Measurements from ENCODE around the gene MTG2. TPM values are rescaled to one million over a fixed set of nuclear protein-coding genes. Genes with fewer than 3 reads are reported as not detected.

MTG2 gene
- total RNA-seq, 1 donor from 2014 or later, result 13.3 TPM

DNA sequence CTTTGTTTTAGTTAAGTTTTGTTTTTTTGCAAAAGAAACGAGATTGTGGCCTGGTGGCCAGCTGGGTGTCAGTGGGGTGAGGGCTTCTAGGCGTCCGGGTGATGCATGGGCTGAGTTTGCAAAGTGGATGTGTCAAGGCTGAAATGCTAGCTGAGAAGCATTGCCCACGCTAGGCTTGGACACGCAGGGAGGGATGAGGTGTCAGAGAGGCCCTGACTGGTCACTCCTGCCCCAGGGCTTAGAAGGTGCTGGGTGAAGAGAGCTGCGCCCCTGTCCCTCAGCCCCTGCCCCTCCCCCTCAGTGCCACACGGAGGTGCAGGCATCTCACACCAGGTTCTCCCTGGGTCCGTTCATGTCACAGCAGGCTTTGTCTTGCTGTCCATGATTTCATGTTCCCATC lies 63.6 kb downstream of the MTG2 start:
- Histone ChIP-seq H3K9me3 (no peaks in the 10 kb centered on the region), H3K27me3 (no peaks in the 10 kb centered on the region), H3K27ac (no peak overlapping the region), H3K4me1 (peaks cover 71% of the 10 kb centered on the region), H3K36me3 (peaks cover 0 to 12% of the 10 kb centered on the region in 2 donors), H3K4me3 (no peak overlapping the region)
- intact Hi-C loops (cut with DNase I), result no loop called here
- TF ChIP-seq, protein P1, sequence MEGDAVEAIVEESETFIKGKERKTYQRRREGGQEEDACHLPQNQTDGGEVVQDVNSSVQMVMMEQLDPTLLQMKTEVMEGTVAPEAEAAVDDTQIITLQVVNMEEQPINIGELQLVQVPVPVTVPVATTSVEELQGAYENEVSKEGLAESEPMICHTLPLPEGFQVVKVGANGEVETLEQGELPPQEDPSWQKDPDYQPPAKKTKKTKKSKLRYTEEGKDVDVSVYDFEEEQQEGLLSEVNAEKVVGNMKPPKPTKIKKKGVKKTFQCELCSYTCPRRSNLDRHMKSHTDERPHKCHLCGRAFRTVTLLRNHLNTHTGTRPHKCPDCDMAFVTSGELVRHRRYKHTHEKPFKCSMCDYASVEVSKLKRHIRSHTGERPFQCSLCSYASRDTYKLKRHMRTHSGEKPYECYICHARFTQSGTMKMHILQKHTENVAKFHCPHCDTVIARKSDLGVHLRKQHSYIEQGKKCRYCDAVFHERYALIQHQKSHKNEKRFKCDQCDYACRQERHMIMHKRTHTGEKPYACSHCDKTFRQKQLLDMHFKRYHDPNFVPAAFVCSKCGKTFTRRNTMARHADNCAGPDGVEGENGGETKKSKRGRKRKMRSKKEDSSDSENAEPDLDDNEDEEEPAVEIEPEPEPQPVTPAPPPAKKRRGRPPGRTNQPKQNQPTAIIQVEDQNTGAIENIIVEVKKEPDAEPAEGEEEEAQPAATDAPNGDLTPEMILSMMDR (IDR thresholded peaks at IDR 0.05), result no peak
- TF ChIP-seq POLR2A (IDR thresholded peaks at IDR 0.05), result no peak
- DNase-seq (ENCODE audit: extremely low spot score in 2 of 2), result no peak

DNA sequence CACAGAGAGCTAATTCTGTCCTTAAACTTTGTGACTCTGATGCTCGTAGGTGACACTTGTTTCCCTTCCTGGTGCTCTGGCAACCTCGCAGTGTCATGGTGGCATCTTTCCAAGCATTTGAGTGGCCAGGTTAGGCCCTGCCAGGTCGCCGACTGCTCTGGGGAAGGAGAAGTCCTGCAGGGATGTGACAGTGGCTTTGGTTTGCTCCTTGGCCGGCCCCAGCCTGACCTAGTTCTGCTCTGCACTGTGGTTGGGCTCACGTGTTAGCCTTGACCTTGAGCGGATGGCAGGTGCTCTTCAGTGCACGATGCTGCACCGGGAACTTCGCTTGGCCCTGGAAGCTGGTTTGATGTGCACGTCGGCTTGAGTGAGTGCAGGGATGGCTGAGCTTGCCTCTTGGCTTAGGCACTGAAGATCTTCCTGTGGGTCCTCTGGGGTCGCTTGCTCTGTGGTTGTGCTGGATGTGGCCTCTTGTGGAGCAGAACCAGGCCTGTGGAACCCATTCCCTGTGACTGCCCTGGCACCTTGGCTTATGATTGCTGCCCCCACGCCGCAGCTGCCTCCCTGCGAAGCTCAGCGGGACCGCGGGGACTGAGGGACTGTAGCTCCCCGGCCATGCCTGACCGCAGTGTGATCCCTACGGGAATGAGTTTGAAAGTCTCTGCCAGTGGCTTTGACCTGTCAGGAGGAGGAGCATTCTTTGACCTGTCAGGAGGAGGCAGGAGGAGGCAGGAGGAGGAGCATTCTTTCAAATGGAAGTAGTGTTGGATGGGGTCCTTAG lies 64.2 kb downstream of the MTG2 start:
- intact Hi-C loops (cut with DNase I), result no loop called here
- H3K4me3 ChIP-seq, result no peak overlapping the region
- no peak for DNase-seq (ENCODE audit: extremely low spot score in 2 of 2)
- H3K4me1 ChIP-seq, result peaks cover 65% of the 10 kb centered on the region
- no peak for TF ChIP-seq POLR2A (IDR thresholded peaks at IDR 0.05)
- TF ChIP-seq POLR2AphosphoS5 (IDR thresholded peaks at IDR 0.05; ENCODE audit: insufficient read depth in 1 of 2, low read depth in 1 of 2), result no peak
- H3K9me3 ChIP-seq, result no peaks in the 10 kb centered on the region
- H3K36me3 ChIP-seq, result peaks cover 0 to 12% of the 10 kb centered on the region in 2 donors
- H3K27me3 ChIP-seq, result no peaks in the 10 kb centered on the region
- no peak overlapping the region for H3K27ac ChIP-seq

DNA sequence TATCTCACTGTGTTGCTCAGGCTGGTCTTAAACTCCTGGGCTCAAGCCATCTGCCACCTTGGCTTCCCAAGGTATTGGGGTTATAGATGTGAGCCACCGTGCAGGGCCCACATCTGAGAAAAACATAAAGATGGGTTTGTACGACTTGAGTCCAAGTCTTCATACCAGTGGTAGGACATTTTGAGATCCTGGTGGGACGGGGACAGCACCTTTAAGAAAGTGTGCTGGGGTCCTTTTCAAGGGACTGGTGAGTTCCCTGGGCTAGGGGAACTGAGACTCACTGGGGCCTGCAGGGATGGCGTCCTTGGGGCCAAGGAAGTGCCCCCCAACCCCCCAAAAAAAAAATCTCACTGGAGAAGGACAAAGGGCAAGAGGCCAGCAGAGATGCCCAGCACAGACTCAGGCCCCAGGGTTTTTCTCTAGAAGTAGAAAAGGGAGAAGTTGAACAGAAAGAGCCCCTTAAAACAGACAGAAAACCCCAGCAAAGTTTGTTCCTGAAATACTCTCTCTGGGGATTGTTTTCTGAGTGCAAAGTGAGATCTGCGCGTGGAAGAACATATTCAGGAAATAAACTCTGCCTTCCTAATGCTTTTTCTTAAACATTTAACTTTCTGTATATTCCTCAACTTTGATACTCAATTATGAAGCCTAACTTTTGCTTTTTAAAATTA lies 66.2 kb downstream of the MTG2 start:
- TF ChIP-seq POLR2AphosphoS5 (IDR thresholded peaks at IDR 0.05; ENCODE audit: insufficient read depth in 1 of 2, low read depth in 1 of 2) (no peak), POLR2A (IDR thresholded peaks at IDR 0.05) (no peak)
- TF ChIP-seq, protein P1 (IDR thresholded peaks at IDR 0.05), result no peak
- no peaks in the 10 kb centered on the region for H3K9me3 ChIP-seq
- intact Hi-C loops (cut with DNase I), result no loop called here
- H3K27ac ChIP-seq, result no peak overlapping the region
- H3K4me3 ChIP-seq, result no peak overlapping the region
- peaks cover 50% of the 10 kb centered on the region for H3K4me1 ChIP-seq
- no peaks in the 10 kb centered on the region for H3K27me3 ChIP-seq
- DNase-seq (ENCODE audit: extremely low spot score in 2 of 2), result no peak
- no peaks in the 10 kb centered on the region for H3K36me3 ChIP-seq

DNA sequence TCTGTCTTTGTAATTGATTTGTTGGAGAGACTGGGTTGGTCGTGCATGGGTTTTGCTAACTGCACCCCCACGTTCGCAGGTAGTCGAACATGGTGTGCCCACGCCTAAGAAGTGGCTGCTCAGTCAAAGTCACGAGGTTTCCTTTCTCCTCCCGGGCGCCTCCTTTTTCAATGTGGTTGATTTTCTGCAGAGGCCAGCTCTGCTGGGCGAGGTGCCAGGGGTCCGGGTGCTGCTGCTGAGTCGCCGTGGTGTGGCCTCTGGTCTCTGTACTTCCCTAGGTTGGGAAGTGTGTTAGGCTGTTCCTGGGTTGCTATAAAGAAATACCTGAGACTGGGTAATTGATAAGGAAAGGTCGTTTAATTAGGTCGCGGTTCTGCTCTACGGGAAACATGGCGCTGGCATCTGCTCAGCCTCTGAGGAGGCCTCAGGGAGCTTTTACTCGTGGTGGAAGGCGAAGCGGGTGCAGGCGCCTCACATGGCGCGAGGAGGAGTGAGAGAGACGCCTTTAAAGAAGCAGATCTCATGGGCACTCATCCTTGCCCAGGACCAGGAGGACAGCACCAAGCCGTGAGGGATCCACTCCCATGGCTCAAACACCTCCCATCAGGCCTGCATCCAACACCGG lies 69.6 kb downstream of the MTG2 start:
- Histone ChIP-seq H3K27me3 (no peaks in the 10 kb centered on the region), H3K4me3 (no peak overlapping the region), H3K36me3 (peaks cover 0 to 15% of the 10 kb centered on the region in 2 donors), H3K27ac (no peak overlapping the region), H3K4me1 (peaks cover 21% of the 10 kb centered on the region), H3K9me3 (no peaks in the 10 kb centered on the region)
- intact Hi-C loops (cut with DNase I), result no loop called here
- TF ChIP-seq POLR2AphosphoS5 (IDR thresholded peaks at IDR 0.05; ENCODE audit: insufficient read depth in 1 of 2, low read depth in 1 of 2), result no peak
- TF ChIP-seq POLR2A (IDR thresholded peaks at IDR 0.05), result no peak
- TF ChIP-seq, protein P1 (IDR thresholded peaks at IDR 0.05), result no peak
- DNase-seq (ENCODE audit: extremely low spot score in 2 of 2), result no peak

Other genes starting within 250 kb of the MTG2 start
- 9.6 TPM for gene TAF4, start 117.1 kb upstream of the MTG2 start, total RNA-seq
- 23.6 TPM for gene LSM14B, start 60.6 kb upstream of the MTG2 start, total RNA-seq
- gene PSMA7, start 39.6 kb upstream of the MTG2 start, total RNA-seq, result 319 TPM
- gene SS18L1, start 39.3 kb upstream of the MTG2 start, total RNA-seq, result 25.3 TPM
- gene HRH3, start 37.2 kb downstream of the MTG2 start, total RNA-seq, result not detected
- gene OSBPL2, start 55.5 kb downstream of the MTG2 start, total RNA-seq, result 51.3 TPM
- 110 TPM for gene ADRM1, start 120.0 kb downstream of the MTG2 start, total RNA-seq
- gene LAMA5, start 184.3 kb downstream of the MTG2 start, total RNA-seq, result 150 TPM
- gene RPS21, start 204.1 kb downstream of the MTG2 start, total RNA-seq, result 1,935 TPM
- gene CABLES2, start 224.3 kb downstream of the MTG2 start, total RNA-seq, result 1.5 TPM
- 1.7 TPM for gene RBBP8NL, start 244.5 kb downstream of the MTG2 start, total RNA-seq